Kidney capillary endothelial cell (primary cell): ENCODE measurements around the gene NAPG.
"Not testable (repeated sequence)": the region's sequence is repeated elsewhere in the genome, so short reads cannot be mapped to it uniquely, and the experiment has no call there.

ENCODE experiments used
- DNase-seq: peaks from one replicate; pipeline ENCODE4 v3.0.0-alpha.2; 2018; ENCODE audit warnings: low spot score

NAPG gene

GRCh38 chr18:10514082-10514481, 11.7 kb upstream of the NAPG start:
- DNase-seq, result no peak

GRCh38 chr18:10514601-10515000, 11.2 kb upstream of the NAPG start:
- DNase-seq, result no peak

GRCh38 chr18:10515456-10515855, 10.4 kb upstream of the NAPG start:
- no peak for DNase-seq

- DNase-seq, result no peak
Observed at GRCh38 chr18:10516078-10516477, 9.7 kb upstream of the NAPG start.

GRCh38 chr18:10518595-10519255, 7.1 kb upstream of the NAPG start:
- DNase-seq, result peak; percentile 29

GRCh38 chr18:10519366-10519765, 6.5 kb upstream of the NAPG start:
- no peak for DNase-seq

- DNase-seq, result peak; percentile 80
Observed at GRCh38 chr18:10519999-10520935, 5.6 kb upstream of the NAPG start.

GRCh38 chr18:10521566-10521965, 4.3 kb upstream of the NAPG start:
- no peak for DNase-seq

GRCh38 chr18:10522574-10522973, 3.3 kb upstream of the NAPG start:
- no peak for DNase-seq

GRCh38 chr18:10523544-10523943, 2.3 kb upstream of the NAPG start:
- DNase-seq, result no peak

- no peak for DNase-seq
Observed at GRCh38 chr18:10524507-10525370, 1.1 kb upstream of the NAPG start.

GRCh38 chr18:10525371-10525691, 496 bp upstream of the NAPG start:
- DNase-seq, result no peak

GRCh38 chr18:10526561-10526949, 728 bp downstream of the NAPG start:
- DNase-seq, result no peak

GRCh38 chr18:10528439-10528838, 2.6 kb downstream of the NAPG start:
- no peak for DNase-seq

- DNase-seq, result no peak
Observed at GRCh38 chr18:10530002-10530401, 4.2 kb downstream of the NAPG start.

GRCh38 chr18:10530852-10531251, 5.0 kb downstream of the NAPG start:
- DNase-seq, result no peak

GRCh38 chr18:10533111-10533510, 7.3 kb downstream of the NAPG start:
- no peak for DNase-seq

- no peak for DNase-seq
Observed at GRCh38 chr18:10536280-10536679, 10.5 kb downstream of the NAPG start.

GRCh38 chr18:10537765-10538164, 11.9 kb downstream of the NAPG start:
- no peak for DNase-seq

GRCh38 chr18:10539124-10539523, 13.3 kb downstream of the NAPG start:
- not testable (repeated sequence) for DNase-seq

GRCh38 chr18:10543277-10543676, 17.4 kb downstream of the NAPG start:
- DNase-seq, result no peak

- DNase-seq, result no peak
Observed at GRCh38 chr18:10544093-10544748, 18.4 kb downstream of the NAPG start.
